H9 (cell line): ENCODE data around the gene ATP6AP1. TPM values are rescaled to one million over a fixed set of nuclear protein-coding genes. Genes with fewer than 3 reads are reported as not detected.

Experiments used
- DNase-seq: peaks from one replicate; pipeline ENCODE4 v3.0.0-alpha.2; 2017
- H2AFZ ChIP-seq: one replicate; pipeline ENCODE4 v1.6.1; 2013; ENCODE audit warnings: mild to moderate bottlenecking, low read length, control low read depth, moderate library complexity
- H2AK5ac ChIP-seq: 2 replicates; pipeline ENCODE4 v1.6.1; 2013; ENCODE audit warnings: low read length, control low read depth, mixed read lengths; ENCODE audit not compliant: insufficient read length
- H2BK120ac ChIP-seq: one replicate; pipeline ENCODE4 v1.6.1; 2013; ENCODE audit warnings: low read depth, mild to moderate bottlenecking, low read length, control low read depth, inconsistent platforms; ENCODE audit not compliant: poor library complexity, severe bottlenecking
- H2BK12ac ChIP-seq: 2 replicates; pipeline ENCODE4 v1.6.1; 2013; ENCODE audit warnings: low read length, control low read depth, mixed read lengths, low read depth; ENCODE audit not compliant: insufficient read length
- H2BK15ac ChIP-seq: 2 replicates; pipeline ENCODE4 v1.6.1; 2013; ENCODE audit warnings: low read depth, low read length, control low read depth
- H2BK20ac ChIP-seq: one replicate; pipeline ENCODE4 v1.6.1; 2013; ENCODE audit warnings: low read depth, mild to moderate bottlenecking, low read length, control low read depth, inconsistent platforms; ENCODE audit not compliant: poor library complexity, severe bottlenecking
- H2BK5ac ChIP-seq: 2 replicates; pipeline ENCODE4 v1.6.1; 2013; ENCODE audit warnings: low read length, control low read depth, mixed read lengths; ENCODE audit not compliant: insufficient read length
- H3K14ac ChIP-seq: 2 replicates; pipeline ENCODE4 v1.6.1; 2013; ENCODE audit warnings: low read length, control low read depth; ENCODE audit not compliant: insufficient read depth
- H3K18ac ChIP-seq: 2 replicates; pipeline ENCODE4 v1.6.1; 2013; ENCODE audit warnings: low read depth, mild to moderate bottlenecking, mixed read lengths, low read length, control low read depth; ENCODE audit not compliant: insufficient read length
- H3K23ac ChIP-seq: 2 replicates; pipeline ENCODE4 v1.6.1; 2013; ENCODE audit warnings: low read length, control low read depth, mixed read lengths, low read depth; ENCODE audit not compliant: insufficient read length
- H3K23me2 ChIP-seq: 2 replicates; pipeline ENCODE4 v1.6.1; 2013; ENCODE audit warnings: low read depth, mild to moderate bottlenecking, mixed read lengths, low read length, control low read depth; ENCODE audit not compliant: insufficient read length, poor library complexity, severe bottlenecking
- H3K27ac ChIP-seq: 2 replicates; pipeline ENCODE4 v1.5.1; 2013; ENCODE audit warnings: low read length, control low read depth, mixed read lengths, low read depth; ENCODE audit not compliant: insufficient read length
- H3K27me3 ChIP-seq: 2 replicates; pipeline ENCODE4 v1.6.1; 2013; ENCODE audit warnings: low read length, control low read depth, inconsistent platforms; ENCODE audit not compliant: insufficient read depth
- H3K4ac ChIP-seq: 2 replicates; pipeline ENCODE4 v1.6.1; 2013; ENCODE audit warnings: low read depth, mild to moderate bottlenecking, control low read depth, inconsistent platforms, low read length, moderate library complexity
- H3K4me1 ChIP-seq: 2 replicates; pipeline ENCODE4 v1.6.1; 2013; ENCODE audit warnings: low read length, control low read depth, inconsistent platforms; ENCODE audit not compliant: insufficient read depth
- H3K4me2 ChIP-seq: 2 replicates; pipeline ENCODE4 v1.6.1; 2013; ENCODE audit warnings: low read length, control low read depth, mixed read lengths; ENCODE audit not compliant: insufficient read length, insufficient read depth
- H3K56ac ChIP-seq: 2 replicates; pipeline ENCODE4 v1.6.1; 2013; ENCODE audit warnings: low read depth, mild to moderate bottlenecking, mixed read lengths, low read length, control low read depth; ENCODE audit not compliant: insufficient read length
- H3K79me1 ChIP-seq: 2 replicates; pipeline ENCODE4 v1.6.1; 2013; ENCODE audit warnings: low read depth, mild to moderate bottlenecking, moderate library complexity, low read length, control low read depth, inconsistent platforms; ENCODE audit not compliant: insufficient read depth, poor library complexity, severe bottlenecking
- H3K79me2 ChIP-seq: 2 replicates; pipeline ENCODE4 v1.6.1; 2013; ENCODE audit warnings: low read length, control low read depth, inconsistent platforms; ENCODE audit not compliant: insufficient read depth
- H3K9ac ChIP-seq: 2 replicates; pipeline ENCODE4 v1.6.1; 2013; ENCODE audit warnings: low read length, control low read depth, mixed read lengths; ENCODE audit not compliant: insufficient read length; ENCODE audit errors: extremely low read depth
- H3K9me3 ChIP-seq: one replicate; pipeline ENCODE4 v1.6.1; 2013; ENCODE audit warnings: low read depth, low read length, inconsistent platforms; ENCODE audit not compliant: control insufficient read depth
- H3T11ph ChIP-seq: one replicate; pipeline ENCODE4 v1.6.1; 2013; ENCODE audit warnings: mild to moderate bottlenecking, low read length, control low read depth, inconsistent platforms
- H4K20me1 ChIP-seq: one replicate; pipeline ENCODE4 v1.6.1; 2013; ENCODE audit not compliant: control insufficient read depth, insufficient read length, insufficient read depth
- H4K5ac ChIP-seq: 2 replicates; pipeline ENCODE4 v1.6.1; 2013; ENCODE audit warnings: low read depth, mild to moderate bottlenecking, mixed read lengths, low read length, control low read depth; ENCODE audit not compliant: insufficient read length
- H4K8ac ChIP-seq: replicated peaks from 2 replicates; pipeline ENCODE4 v1.6.1; 2013; ENCODE audit warnings: low read length, control low read depth, mixed read lengths, low read depth; ENCODE audit not compliant: insufficient read length
- H4K91ac ChIP-seq: 2 replicates; pipeline ENCODE4 v1.6.1; 2013; ENCODE audit warnings: low read depth, mild to moderate bottlenecking, moderate library complexity, mixed read lengths, low read length, control low read depth; ENCODE audit not compliant: insufficient read length
- H3K27ac Mint-ChIP-seq, 3 experiments: 2 replicates in 2 of 3; 3 replicates in 1 of 3; pipeline ENCODE4 v1.8.0; 2020 to 2021; ENCODE audit warnings: mixed read lengths in 3 of 3, mild to moderate bottlenecking in 1 of 3, moderate library complexity in 1 of 3
- H3K27me3 Mint-ChIP-seq: 2 replicates; pipeline ENCODE4 v1.8.0; 2021; ENCODE audit warnings: low read depth, mild to moderate bottlenecking, moderate library complexity, mixed read lengths
- H3K36me3 Mint-ChIP-seq, 3 experiments: 2 replicates in 2 of 3; 3 replicates in 1 of 3; pipeline ENCODE4 v1.8.0; 2020 to 2021; ENCODE audit warnings: low read depth in 3 of 3, mixed read lengths in 3 of 3; ENCODE audit not compliant: insufficient read depth in 1 of 3
- H3K4me1 Mint-ChIP-seq, 2 experiments: 2 replicates each; pipeline ENCODE4 v1.8.0; 2020; ENCODE audit warnings: mixed read lengths in 2 of 2
- H3K4me3 Mint-ChIP-seq, 2 experiments: 2 replicates in 1 of 2; 3 replicates in 1 of 2; pipeline ENCODE4 v1.8.0; 2020 to 2021; ENCODE audit warnings: mild to moderate bottlenecking in 2 of 2, mixed read lengths in 2 of 2, moderate library complexity in 1 of 2
- H3K9me3 Mint-ChIP-seq, 2 experiments: 2 replicates in 1 of 2; 3 replicates in 1 of 2; pipeline ENCODE4 v1.8.0; 2020; ENCODE audit warnings: mild to moderate bottlenecking in 2 of 2, mixed read lengths in 2 of 2, moderate library complexity in 1 of 2
- WGBS: extraction: QIAGEN DNeasy Blood & Tissue Kit; methylation state at CpG from one replicate; pipeline ENCODE4 v1.1.7; 2013; ENCODE audit warnings: missing lambda C conversion rate, low lambda C conversion rate, mixed read lengths; ENCODE audit not compliant: insufficient read length; ENCODE audit errors: extremely low coverage; 5-methylcytosine and 5-hydroxymethylcytosine counted together
- total RNA-seq: library from RNA; stranded (reverse); gene quantifications from 2 replicates; pipeline ENCODE4 v1.2.1, GENCODE V29; 2021
- TF ChIP-seq, protein P1 (sequence below): fragments of 200-600 bp; sonication (generic); conservative IDR thresholded peaks from 3 replicates; pipeline ENCODE4 v1.8.0; 2021; ENCODE audit warnings: antibody characterized with exemption, mild to moderate bottlenecking

The ATP6AP1 gene
- total RNA-seq, 1 experiment from 2014 or later, result 45.6 TPM

DNA sequence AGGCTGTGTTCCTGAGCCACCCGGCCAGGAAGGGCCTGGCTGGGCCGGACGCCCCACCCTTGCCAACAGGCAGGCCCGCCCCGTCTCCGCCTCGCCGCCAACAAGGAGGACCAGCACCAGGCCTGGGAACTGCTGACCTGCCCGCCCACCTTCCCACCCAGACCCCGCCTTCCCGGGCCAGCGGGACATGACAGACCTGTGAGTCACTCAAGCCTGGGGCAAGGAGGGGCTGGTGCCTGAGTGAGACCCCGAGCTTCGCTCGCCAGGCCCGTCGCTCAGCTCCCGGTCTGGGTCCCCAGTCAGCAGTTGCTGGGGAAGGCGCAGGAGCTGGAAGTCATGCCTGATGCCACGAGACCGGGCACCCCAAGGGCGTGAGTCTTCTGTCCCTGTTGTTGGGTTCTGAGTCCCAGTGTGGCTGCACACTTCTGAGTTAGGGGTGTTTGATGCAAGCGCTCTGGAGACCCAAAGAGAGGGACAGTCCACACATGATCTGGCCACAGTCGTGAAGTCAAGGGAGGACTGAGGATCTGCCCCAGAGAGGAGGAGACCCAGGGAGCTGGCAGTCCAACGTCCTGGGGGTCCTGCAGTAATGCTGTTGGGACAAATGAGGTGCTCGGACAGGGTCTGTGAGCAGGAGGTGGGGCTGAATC is 19.1 kb upstream of the ATP6AP1 start, which contains the start of gene DNASE1L1:
Gene DNASE1L1, minus strand, starts transcription at position 33 of the 650 bp plus-strand sequence. CDS start 3,686 bp downstream, outside the sequence.
- no peak within 1 kb of the TSS for H3K56ac ChIP-seq
- peaks cover 4% of the 10 kb centered on the region for H3K23me2 ChIP-seq
- no peak within 1 kb of the TSS for H3K23ac ChIP-seq
- peak within 1 kb of the TSS; percentile 47 to 68 for H3K4me3 Mint-ChIP-seq
- no peak within 1 kb of the TSS for H2AFZ ChIP-seq
- H2BK5ac ChIP-seq, result no peak within 1 kb of the TSS
- peaks cover 53 to 64% of the 10 kb centered on the region in 2 experiments for H3K9me3 Mint-ChIP-seq
- H4K5ac ChIP-seq, result no peak within 1 kb of the TSS
- peak within 1 kb of the TSS in 2 of 3 experiments; percentile 57 to 69; a peak in 5 of 7 replicates for H3K27ac Mint-ChIP-seq
- H3K4me1 ChIP-seq, result no peaks in the 10 kb centered on the region
- H2BK15ac ChIP-seq, result no peak within 1 kb of the TSS
- no peak within 1 kb of the TSS for H2BK12ac ChIP-seq
- H4K8ac ChIP-seq, result no peak within 1 kb of the TSS
- no peaks in the 10 kb centered on the region for H3K79me2 ChIP-seq
- H3K27me3 Mint-ChIP-seq, result no peaks in the 10 kb centered on the region
- no peak within 1 kb of the TSS for H3K18ac ChIP-seq
- H3K9me3 ChIP-seq, result peaks cover 15% of the 10 kb centered on the region
- peaks cover 12 to 25% (median 16%) of the 10 kb centered on the region in 3 experiments for H3K36me3 Mint-ChIP-seq
- peak; percentile 97 for DNase-seq
- H4K91ac ChIP-seq, result no peak within 1 kb of the TSS
- no CpG with 5 or more reads among the region's 26 CpGs for WGBS
- TF ChIP-seq, protein P1, sequence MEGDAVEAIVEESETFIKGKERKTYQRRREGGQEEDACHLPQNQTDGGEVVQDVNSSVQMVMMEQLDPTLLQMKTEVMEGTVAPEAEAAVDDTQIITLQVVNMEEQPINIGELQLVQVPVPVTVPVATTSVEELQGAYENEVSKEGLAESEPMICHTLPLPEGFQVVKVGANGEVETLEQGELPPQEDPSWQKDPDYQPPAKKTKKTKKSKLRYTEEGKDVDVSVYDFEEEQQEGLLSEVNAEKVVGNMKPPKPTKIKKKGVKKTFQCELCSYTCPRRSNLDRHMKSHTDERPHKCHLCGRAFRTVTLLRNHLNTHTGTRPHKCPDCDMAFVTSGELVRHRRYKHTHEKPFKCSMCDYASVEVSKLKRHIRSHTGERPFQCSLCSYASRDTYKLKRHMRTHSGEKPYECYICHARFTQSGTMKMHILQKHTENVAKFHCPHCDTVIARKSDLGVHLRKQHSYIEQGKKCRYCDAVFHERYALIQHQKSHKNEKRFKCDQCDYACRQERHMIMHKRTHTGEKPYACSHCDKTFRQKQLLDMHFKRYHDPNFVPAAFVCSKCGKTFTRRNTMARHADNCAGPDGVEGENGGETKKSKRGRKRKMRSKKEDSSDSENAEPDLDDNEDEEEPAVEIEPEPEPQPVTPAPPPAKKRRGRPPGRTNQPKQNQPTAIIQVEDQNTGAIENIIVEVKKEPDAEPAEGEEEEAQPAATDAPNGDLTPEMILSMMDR, result no peak
- no peak within 1 kb of the TSS for H3T11ph ChIP-seq
- H3K4me1 Mint-ChIP-seq, result peaks cover 10 to 15% of the 10 kb centered on the region in 2 experiments
- H3K27ac ChIP-seq, result no peak within 1 kb of the TSS
- no peaks in the 10 kb centered on the region for H3K27me3 ChIP-seq
- H3K14ac ChIP-seq, result no peak within 1 kb of the TSS; the same call in 1 of the 2 replicates
- no peak within 1 kb of the TSS for H3K4ac ChIP-seq
- H4K20me1 ChIP-seq, result no peaks in the 10 kb centered on the region
- H2BK20ac ChIP-seq, result no peak within 1 kb of the TSS
- no peak within 1 kb of the TSS for H3K9ac ChIP-seq
- no peaks in the 10 kb centered on the region for H3K79me1 ChIP-seq
- peak within 1 kb of the TSS; percentile 20 for H3K4me2 ChIP-seq
- no peak within 1 kb of the TSS for H2BK120ac ChIP-seq
- no peak within 1 kb of the TSS for H2AK5ac ChIP-seq
